ENCODE results near the gene TEX53.

DNA sequence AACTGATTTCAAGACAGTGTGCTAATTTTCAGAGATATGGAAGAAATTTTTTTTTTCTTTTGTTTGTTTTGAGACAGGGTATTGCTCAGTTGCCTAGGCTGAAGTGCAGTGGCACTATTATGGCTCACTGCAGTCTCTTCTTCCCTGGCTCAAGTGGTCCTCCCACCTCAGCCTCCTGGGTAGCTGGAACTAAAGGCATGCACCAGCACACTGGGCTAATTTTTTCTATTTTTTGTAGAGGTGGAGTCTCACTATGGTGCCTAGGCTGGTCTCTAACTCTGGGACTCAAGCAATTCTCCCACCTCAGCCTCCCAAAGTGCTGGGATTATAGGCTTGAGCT lies 34.3 kb upstream of the TEX53 start:
- TF ChIP-seq RFX5 (IDR thresholded peaks at IDR 0.05; ENCODE audit: borderline replicate concordance, low read depth, low read length) (no peak), HDAC2 (IDR thresholded peaks at IDR 0.05; ENCODE audit: borderline replicate concordance in 1 of 2, low read depth in 2 of 2, low read length in 2 of 2) (no peak), POLR2AphosphoS5 (IDR thresholded peaks at IDR 0.05; ENCODE audit: low read depth, low read length) (no peak), TCF12 (IDR thresholded peaks at IDR 0.05; ENCODE audit: low read depth, low read length) (no peak), CTCF (IDR thresholded peaks at IDR 0.05; ENCODE audit: control extremely low read depth in 1 of 3, insufficient read depth in 1 of 3, low read depth in 1 of 3, low read length in 3 of 3) (no peak)

Data from H1 (cell line).